ENCODE measurements around the gene ANKRD39. TPM values are rescaled to one million over a fixed set of nuclear protein-coding genes. Genes with fewer than 3 reads are reported as not detected.

Gene ANKRD39
- total RNA-seq, result 10 to 100 TPM in 1 of 4 donors, 1 to 10 TPM in 3; 6.7 to 12.3 (median 8.4) TPM

GRCh38 chr2:96857667-96858372, at the start of gene ANKRD39:
Gene ANKRD39, minus strand, starts transcription at chr2:96858016. Its CDS starts 29 bp downstream, at chr2:96857987.
- TF ChIP-seq CTCF (IDR thresholded peaks at IDR 0.05; ENCODE audit: low read depth), result no peak

- no peak for TF ChIP-seq CTCF (IDR thresholded peaks at IDR 0.05; ENCODE audit: low read depth)
Measured at GRCh38 chr2:96906729-96907114, 48.9 kb upstream of the ANKRD39 start.

- TF ChIP-seq CTCF (IDR thresholded peaks at IDR 0.05; ENCODE audit: low read depth), result no peak
Measured at GRCh38 chr2:96903815-96904214, 46.0 kb upstream of the ANKRD39 start.

- TF ChIP-seq CTCF (IDR thresholded peaks at IDR 0.05; ENCODE audit: low read depth), result no peak
Measured at GRCh38 chr2:96903318-96903717, 45.5 kb upstream of the ANKRD39 start.

- no peak for TF ChIP-seq CTCF (IDR thresholded peaks at IDR 0.05; ENCODE audit: low read depth)
Measured at GRCh38 chr2:96900237-96900636, 42.4 kb upstream of the ANKRD39 start.

- TF ChIP-seq CTCF (IDR thresholded peaks at IDR 0.05; ENCODE audit: low read depth), result no peak
Measured at GRCh38 chr2:96899413-96899741, 41.6 kb upstream of the ANKRD39 start.

- no peak for TF ChIP-seq CTCF (IDR thresholded peaks at IDR 0.05; ENCODE audit: low read depth)
Measured at GRCh38 chr2:96898641-96899412, 41.0 kb upstream of the ANKRD39 start.
